ELF-1 (cell line): ENCODE data around the gene TSSK2.

Experiments used
- DNase-seq: peaks from one replicate; pipeline ENCODE4 v3.0.0-alpha.2; 2016; ENCODE audit warnings: low read depth, low spot score

The TSSK2 gene

GRCh38 chr22:19125011-19125410, 6.1 kb upstream of the TSSK2 start:
- DNase-seq: no peak

GRCh38 chr22:19125474-19126308, 5.4 kb upstream of the TSSK2 start:
- no peak for DNase-seq

GRCh38 chr22:19126309-19127273, 4.5 kb upstream of the TSSK2 start:
- DNase-seq: no peak

GRCh38 chr22:19127329-19128008, 3.6 kb upstream of the TSSK2 start:
- no peak for DNase-seq

- DNase-seq: no peak
Observed at GRCh38 chr22:19128009-19128401, 3.1 kb upstream of the TSSK2 start.

GRCh38 chr22:19128946-19129727, 2.0 kb upstream of the TSSK2 start:
- no peak for DNase-seq

GRCh38 chr22:19129871-19130270, 1.2 kb upstream of the TSSK2 start:
- DNase-seq: no peak

GRCh38 chr22:19131685-19132015, 542 bp downstream of the TSSK2 start:
- no peak for DNase-seq

- DNase-seq: no peak
Observed at GRCh38 chr22:19132153-19132552, 1.0 kb downstream of the TSSK2 start.

- no peak for DNase-seq
Observed at GRCh38 chr22:19132693-19133400, 1.7 kb downstream of the TSSK2 start.

GRCh38 chr22:19133561-19133960, 2.5 kb downstream of the TSSK2 start:
- DNase-seq: no peak

- DNase-seq: no peak
Observed at GRCh38 chr22:19134176-19134831, 3.2 kb downstream of the TSSK2 start.

- no peak for DNase-seq
Observed at GRCh38 chr22:19134874-19135273, 3.8 kb downstream of the TSSK2 start.

GRCh38 chr22:19136915-19137314, 5.8 kb downstream of the TSSK2 start:
- no peak for DNase-seq

- DNase-seq: no peak
Observed at GRCh38 chr22:19137384-19138216, 6.5 kb downstream of the TSSK2 start.

- DNase-seq: no peak
Observed at GRCh38 chr22:19138217-19139000, 7.3 kb downstream of the TSSK2 start.

- no peak for DNase-seq
Observed at GRCh38 chr22:19139001-19139356, 7.9 kb downstream of the TSSK2 start.

GRCh38 chr22:19139974-19140373, 8.9 kb downstream of the TSSK2 start:
- no peak for DNase-seq

- no peak for DNase-seq
Observed at GRCh38 chr22:19142394-19142793, 11.3 kb downstream of the TSSK2 start.
